ENCODE results near the gene DLGAP4. TPM values are rescaled to one million over a fixed set of nuclear protein-coding genes. Genes with fewer than 3 reads are reported as not detected.

The DLGAP4 gene
- total RNA-seq, 1 experiment from 2014 or later = 40.3 TPM

DNA sequence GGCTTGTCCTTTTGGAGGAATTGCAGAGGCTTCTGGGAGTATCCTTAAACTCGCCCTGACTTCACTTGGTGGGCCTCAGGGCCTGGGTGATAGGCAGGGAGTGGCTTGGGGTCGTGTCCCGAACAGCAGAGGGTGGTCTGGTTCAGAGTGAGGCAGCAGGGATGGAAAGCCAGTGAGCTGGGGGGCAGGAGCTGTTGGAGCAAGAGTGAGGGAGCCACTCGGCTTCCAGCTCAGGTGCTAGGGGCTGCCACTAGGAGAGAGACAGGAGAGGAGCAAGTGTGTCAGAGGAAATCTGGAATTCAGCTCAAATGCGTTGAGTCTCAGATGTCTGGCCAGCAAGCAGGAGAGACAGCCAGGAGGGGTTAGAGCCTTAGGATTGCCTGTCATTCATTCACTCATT is 85.8 kb downstream of the DLGAP4 start:
- no peak overlapping the region for H3K4me2 ChIP-seq (ENCODE audit: low read length)
- H3K27ac ChIP-seq (ENCODE audit: low read depth, low read length) = no peak overlapping the region
- DNase-seq (ENCODE audit: low read depth, low spot score) (no peak), ATAC-seq (no peak)
- intact Hi-C loops (cut with micrococcal nuclease) = no loop called here
- no peaks in the 10 kb centered on the region for H3K79me2 ChIP-seq (ENCODE audit: insufficient read depth, low read length)
- H2AFZ ChIP-seq (ENCODE audit: low read depth, low read length, poor library complexity, severe bottlenecking) = no peak overlapping the region
- no TSS peak for BruUV-seq (replicated peaks)
- no peaks in the 10 kb centered on the region for H3K4me1 ChIP-seq (ENCODE audit: control insufficient read depth in 1 of 2, insufficient read depth in 2 of 2, low read length in 2 of 2)
- H3K9me2 ChIP-seq (ENCODE audit: insufficient read depth) = no peaks in the 10 kb centered on the region
- POLR2A ChIA-PET = no interaction called here
- H3K9ac ChIP-seq (ENCODE audit: low read length) = no peak overlapping the region
- H3K36me3 ChIP-seq (ENCODE audit: control insufficient read depth in 1 of 2, insufficient read depth in 2 of 2, low read length in 2 of 2) = no peaks in the 10 kb centered on the region
- no peak overlapping the region for H3K4me3 ChIP-seq (replicated peaks in 1 of 2; ENCODE audit: low read depth in 1 of 2, low read length in 2 of 2)
- CTCF ChIA-PET = interaction anchor here (1.3 kb wide), 1 partner anchor 8 kb away, joined by 12 read pairs; no protein-coding TSS in a partner anchor
- H3K27me3 ChIP-seq (ENCODE audit: insufficient read depth, low read length) = peaks cover 24% of the 10 kb centered on the region
- RAD21 ChIA-PET (ENCODE audit: low non-redundant PET in 1 of 2, low total read pairs in 2 of 2, uncharacterized antibody in 2 of 2, unreplicated experiment in 2 of 2) = no interaction called here
- no peaks in the 10 kb centered on the region for H3K9me3 ChIP-seq (ENCODE audit: control insufficient read depth in 1 of 2, insufficient read depth in 1 of 2, low read depth in 1 of 2, low read length in 2 of 2)
- TF ChIP-seq EZH2 (IDR thresholded peaks at IDR 0.05) (no peak), CBX3 (IDR thresholded peaks at IDR 0.05; ENCODE audit: low read depth) (no peak), TCF7L2 (IDR thresholded peaks at IDR 0.05; ENCODE audit: borderline replicate concordance, extremely low read depth, insufficient read depth, insufficient read length) (no peak), EGR1 (IDR thresholded peaks at IDR 0.05; ENCODE audit: low read depth) (no peak), ZFX (IDR thresholded peaks at IDR 0.05) (no peak), FOSL1 (IDR thresholded peaks at IDR 0.05; ENCODE audit: low read depth) (no peak), EZH2phosphoT487 (IDR thresholded peaks at IDR 0.05; ENCODE audit: borderline replicate concordance) (no peak), ZNF274 (IDR thresholded peaks at IDR 0.05; ENCODE audit: low read depth, low read length) (no peak), JUND (IDR thresholded peaks at IDR 0.05) (no peak), ELF1 (IDR thresholded peaks at IDR 0.05; ENCODE audit: borderline replicate concordance, low read depth) (no peak), SP1 (IDR thresholded peaks at IDR 0.05; ENCODE audit: low read depth) (no peak), SIN3A (IDR thresholded peaks at IDR 0.05; ENCODE audit: low read depth) (no peak), SRF (IDR thresholded peaks at IDR 0.05; ENCODE audit: low read depth) (no peak), RAD21 (IDR thresholded peaks at IDR 0.05; ENCODE audit: low read depth) (no peak), POLR2A (IDR thresholded peaks at IDR 0.05; ENCODE audit: borderline replicate concordance, extremely low read depth, insufficient read depth, insufficient read length) (no peak), POLR2AphosphoS5 (IDR thresholded peaks at IDR 0.05; ENCODE audit: low read depth, low read length) (no peak)
- TF ChIP-seq, protein P1, sequence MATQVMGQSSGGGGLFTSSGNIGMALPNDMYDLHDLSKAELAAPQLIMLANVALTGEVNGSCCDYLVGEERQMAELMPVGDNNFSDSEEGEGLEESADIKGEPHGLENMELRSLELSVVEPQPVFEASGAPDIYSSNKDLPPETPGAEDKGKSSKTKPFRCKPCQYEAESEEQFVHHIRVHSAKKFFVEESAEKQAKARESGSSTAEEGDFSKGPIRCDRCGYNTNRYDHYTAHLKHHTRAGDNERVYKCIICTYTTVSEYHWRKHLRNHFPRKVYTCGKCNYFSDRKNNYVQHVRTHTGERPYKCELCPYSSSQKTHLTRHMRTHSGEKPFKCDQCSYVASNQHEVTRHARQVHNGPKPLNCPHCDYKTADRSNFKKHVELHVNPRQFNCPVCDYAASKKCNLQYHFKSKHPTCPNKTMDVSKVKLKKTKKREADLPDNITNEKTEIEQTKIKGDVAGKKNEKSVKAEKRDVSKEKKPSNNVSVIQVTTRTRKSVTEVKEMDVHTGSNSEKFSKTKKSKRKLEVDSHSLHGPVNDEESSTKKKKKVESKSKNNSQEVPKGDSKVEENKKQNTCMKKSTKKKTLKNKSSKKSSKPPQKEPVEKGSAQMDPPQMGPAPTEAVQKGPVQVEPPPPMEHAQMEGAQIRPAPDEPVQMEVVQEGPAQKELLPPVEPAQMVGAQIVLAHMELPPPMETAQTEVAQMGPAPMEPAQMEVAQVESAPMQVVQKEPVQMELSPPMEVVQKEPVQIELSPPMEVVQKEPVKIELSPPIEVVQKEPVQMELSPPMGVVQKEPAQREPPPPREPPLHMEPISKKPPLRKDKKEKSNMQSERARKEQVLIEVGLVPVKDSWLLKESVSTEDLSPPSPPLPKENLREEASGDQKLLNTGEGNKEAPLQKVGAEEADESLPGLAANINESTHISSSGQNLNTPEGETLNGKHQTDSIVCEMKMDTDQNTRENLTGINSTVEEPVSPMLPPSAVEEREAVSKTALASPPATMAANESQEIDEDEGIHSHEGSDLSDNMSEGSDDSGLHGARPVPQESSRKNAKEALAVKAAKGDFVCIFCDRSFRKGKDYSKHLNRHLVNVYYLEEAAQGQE (IDR thresholded peaks at IDR 0.05; ENCODE audit: low read depth) = no peak
- TF ChIP-seq, protein P2, sequence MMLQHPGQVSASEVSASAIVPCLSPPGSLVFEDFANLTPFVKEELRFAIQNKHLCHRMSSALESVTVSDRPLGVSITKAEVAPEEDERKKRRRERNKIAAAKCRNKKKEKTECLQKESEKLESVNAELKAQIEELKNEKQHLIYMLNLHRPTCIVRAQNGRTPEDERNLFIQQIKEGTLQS (IDR thresholded peaks at IDR 0.05) = no peak
- TF ChIP-seq, protein P3, sequence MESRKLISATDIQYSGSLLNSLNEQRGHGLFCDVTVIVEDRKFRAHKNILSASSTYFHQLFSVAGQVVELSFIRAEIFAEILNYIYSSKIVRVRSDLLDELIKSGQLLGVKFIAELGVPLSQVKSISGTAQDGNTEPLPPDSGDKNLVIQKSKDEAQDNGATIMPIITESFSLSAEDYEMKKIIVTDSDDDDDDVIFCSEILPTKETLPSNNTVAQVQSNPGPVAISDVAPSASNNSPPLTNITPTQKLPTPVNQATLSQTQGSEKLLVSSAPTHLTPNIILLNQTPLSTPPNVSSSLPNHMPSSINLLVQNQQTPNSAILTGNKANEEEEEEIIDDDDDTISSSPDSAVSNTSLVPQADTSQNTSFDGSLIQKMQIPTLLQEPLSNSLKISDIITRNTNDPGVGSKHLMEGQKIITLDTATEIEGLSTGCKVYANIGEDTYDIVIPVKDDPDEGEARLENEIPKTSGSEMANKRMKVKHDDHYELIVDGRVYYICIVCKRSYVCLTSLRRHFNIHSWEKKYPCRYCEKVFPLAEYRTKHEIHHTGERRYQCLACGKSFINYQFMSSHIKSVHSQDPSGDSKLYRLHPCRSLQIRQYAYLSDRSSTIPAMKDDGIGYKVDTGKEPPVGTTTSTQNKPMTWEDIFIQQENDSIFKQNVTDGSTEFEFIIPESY (IDR thresholded peaks at IDR 0.05; ENCODE audit: extremely low read depth, insufficient replicate concordance, low read length) = no peak
- TF ChIP-seq, protein P4, sequence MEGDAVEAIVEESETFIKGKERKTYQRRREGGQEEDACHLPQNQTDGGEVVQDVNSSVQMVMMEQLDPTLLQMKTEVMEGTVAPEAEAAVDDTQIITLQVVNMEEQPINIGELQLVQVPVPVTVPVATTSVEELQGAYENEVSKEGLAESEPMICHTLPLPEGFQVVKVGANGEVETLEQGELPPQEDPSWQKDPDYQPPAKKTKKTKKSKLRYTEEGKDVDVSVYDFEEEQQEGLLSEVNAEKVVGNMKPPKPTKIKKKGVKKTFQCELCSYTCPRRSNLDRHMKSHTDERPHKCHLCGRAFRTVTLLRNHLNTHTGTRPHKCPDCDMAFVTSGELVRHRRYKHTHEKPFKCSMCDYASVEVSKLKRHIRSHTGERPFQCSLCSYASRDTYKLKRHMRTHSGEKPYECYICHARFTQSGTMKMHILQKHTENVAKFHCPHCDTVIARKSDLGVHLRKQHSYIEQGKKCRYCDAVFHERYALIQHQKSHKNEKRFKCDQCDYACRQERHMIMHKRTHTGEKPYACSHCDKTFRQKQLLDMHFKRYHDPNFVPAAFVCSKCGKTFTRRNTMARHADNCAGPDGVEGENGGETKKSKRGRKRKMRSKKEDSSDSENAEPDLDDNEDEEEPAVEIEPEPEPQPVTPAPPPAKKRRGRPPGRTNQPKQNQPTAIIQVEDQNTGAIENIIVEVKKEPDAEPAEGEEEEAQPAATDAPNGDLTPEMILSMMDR (IDR thresholded peaks at IDR 0.05 in 2 of 3, conservative IDR thresholded peaks at IDR 0.05 in 1 of 3; ENCODE audit: borderline replicate concordance in 1 of 3, insufficient read depth in 1 of 3, low read depth in 2 of 3, low read length in 2 of 3) = no peak
- H4K20me1 ChIP-seq (ENCODE audit: insufficient read depth) = no peaks in the 10 kb centered on the region
